GM21825 (cell line): ENCODE data around the gene NRTN.
"Not testable (repeated sequence)": the region's sequence is repeated elsewhere in the genome, so short reads cannot be mapped to it uniquely, and the experiment has no call there.

Experiments
- ATAC-seq: cut with Tn5 transposase; IDR thresholded peaks from one replicate; pipeline ENCODE4 v1.9.1; 2021; ENCODE audit warnings: mild to moderate bottlenecking, moderate library complexity; ENCODE audit not compliant: unreplicated experiment

NRTN gene

GRCh38 chr19:5804516-5805461 is at the start of gene NRTN:
Gene NRTN, plus strand, starts transcription at chr19:5805067. Its CDS starts 19,099 bp downstream, at chr19:5824166.
- no peak for ATAC-seq

- no peak for ATAC-seq
Measured at GRCh38 chr19:5762608-5763217, 42.2 kb upstream of the NRTN start.

- no peak for ATAC-seq
Measured at GRCh38 chr19:5765220-5765619, 39.6 kb upstream of the NRTN start.

- ATAC-seq: no peak
Measured at GRCh38 chr19:5767949-5768348, 36.9 kb upstream of the NRTN start.

- ATAC-seq: no peak
Measured at GRCh38 chr19:5772416-5772815, 32.5 kb upstream of the NRTN start.

- ATAC-seq: no peak
Measured at GRCh38 chr19:5773276-5773675, 31.6 kb upstream of the NRTN start.

GRCh38 chr19:5774921-5775320 is 29.9 kb upstream of the NRTN start:
- ATAC-seq: no peak

- no peak for ATAC-seq
Measured at GRCh38 chr19:5775668-5776309, 29.1 kb upstream of the NRTN start.

- ATAC-seq: no peak
Measured at GRCh38 chr19:5778402-5778801, 26.5 kb upstream of the NRTN start.

- not testable (repeated sequence) for ATAC-seq
Measured at GRCh38 chr19:5780916-5781315, 24.0 kb upstream of the NRTN start.

GRCh38 chr19:5782322-5782721 is 22.5 kb upstream of the NRTN start:
- ATAC-seq: no peak

- no peak for ATAC-seq
Measured at GRCh38 chr19:5782945-5783919, 21.6 kb upstream of the NRTN start.

- ATAC-seq: no peak
Measured at GRCh38 chr19:5784581-5785147, 20.2 kb upstream of the NRTN start, which contains the start of gene PRR22. Gene PRR22, minus strand, starts transcription at chr19:5784746. Its CDS starts 86 bp downstream, at chr19:5784660.

GRCh38 chr19:5785423-5785822 is 19.4 kb upstream of the NRTN start:
- ATAC-seq: no peak

GRCh38 chr19:5786593-5787408 is 18.1 kb upstream of the NRTN start:
- no peak for ATAC-seq

GRCh38 chr19:5787409-5788182 is 17.3 kb upstream of the NRTN start:
- no peak for ATAC-seq

GRCh38 chr19:5788422-5788821 is 16.4 kb upstream of the NRTN start:
- ATAC-seq: no peak

- no peak for ATAC-seq
Measured at GRCh38 chr19:5789351-5789761, 15.5 kb upstream of the NRTN start.
